Amygdala (tissue), 56 donors: ENCODE results near the gene BOD1L1.

ENCODE experiments used
- DNase-seq, 56 donors: peaks; one replicate each; lab custom pipeline; 2025; lab: John Stamatoyannopoulos, UW

The BOD1L1 gene

DNA sequence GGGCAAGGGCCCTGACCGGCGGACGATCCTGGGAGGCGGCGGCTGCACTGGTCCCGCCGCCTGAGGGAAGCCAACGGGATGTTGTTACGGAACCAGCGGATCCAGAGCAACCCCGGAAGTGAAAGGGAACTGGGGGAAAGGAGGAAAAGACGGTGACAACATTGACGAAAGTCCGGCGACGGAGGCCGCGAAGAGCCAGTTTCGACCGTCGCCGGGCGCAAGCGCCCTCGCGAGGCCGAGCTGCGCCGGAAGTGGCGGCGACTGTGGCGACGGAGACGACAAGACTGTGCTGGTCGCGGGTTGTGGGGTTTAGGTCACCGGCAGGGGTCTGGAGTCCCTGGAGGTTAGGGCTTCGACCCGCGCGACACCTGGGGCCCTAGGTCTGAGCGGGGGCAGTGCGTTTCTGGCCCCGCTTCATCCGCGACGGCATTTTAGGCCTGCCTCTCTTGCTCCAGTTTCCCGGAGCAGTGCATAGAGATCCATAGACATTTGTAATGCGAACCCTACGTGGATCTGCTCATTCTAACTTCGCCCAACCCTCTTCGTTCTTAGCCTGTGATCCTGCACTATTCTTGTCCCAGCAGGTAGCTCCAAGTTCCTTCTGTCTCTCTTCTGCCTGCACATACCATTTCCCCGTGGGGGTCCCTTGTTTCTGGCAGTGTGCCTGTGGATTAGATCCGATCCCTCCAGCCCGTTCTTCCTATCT, at the start of gene BOD1L1:
TSS of gene BOD1L1 (minus strand) at position 120 of the 706 bp plus-strand sequence. CDS start 138 bp downstream, outside the sequence.
- peak; percentile 18 to 96 (median 86) for DNase-seq

- DNase-seq = no peak
Observed at GRCh38 chr4:13674971-13675370, 47.4 kb upstream of the BOD1L1 start.

DNA sequence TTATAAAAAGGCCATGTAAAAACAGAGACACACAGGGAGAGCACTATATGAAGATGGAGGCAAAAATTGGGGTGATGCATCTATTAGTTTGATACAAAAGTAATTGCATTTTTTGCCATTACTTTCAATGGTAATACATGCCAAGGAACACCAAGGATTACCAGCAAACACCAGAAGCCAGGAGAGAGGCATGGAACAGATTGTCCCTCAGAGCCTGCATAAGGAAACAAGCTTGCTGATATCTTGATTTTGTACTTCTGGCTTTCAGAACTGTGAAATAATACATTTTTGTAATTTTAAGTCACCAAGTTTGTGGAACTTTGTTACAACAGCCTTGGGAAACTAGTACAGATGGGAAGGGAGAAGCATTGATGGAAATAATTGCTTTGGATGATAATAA, 45.6 kb upstream of the BOD1L1 start:
- no peak for DNase-seq

DNA sequence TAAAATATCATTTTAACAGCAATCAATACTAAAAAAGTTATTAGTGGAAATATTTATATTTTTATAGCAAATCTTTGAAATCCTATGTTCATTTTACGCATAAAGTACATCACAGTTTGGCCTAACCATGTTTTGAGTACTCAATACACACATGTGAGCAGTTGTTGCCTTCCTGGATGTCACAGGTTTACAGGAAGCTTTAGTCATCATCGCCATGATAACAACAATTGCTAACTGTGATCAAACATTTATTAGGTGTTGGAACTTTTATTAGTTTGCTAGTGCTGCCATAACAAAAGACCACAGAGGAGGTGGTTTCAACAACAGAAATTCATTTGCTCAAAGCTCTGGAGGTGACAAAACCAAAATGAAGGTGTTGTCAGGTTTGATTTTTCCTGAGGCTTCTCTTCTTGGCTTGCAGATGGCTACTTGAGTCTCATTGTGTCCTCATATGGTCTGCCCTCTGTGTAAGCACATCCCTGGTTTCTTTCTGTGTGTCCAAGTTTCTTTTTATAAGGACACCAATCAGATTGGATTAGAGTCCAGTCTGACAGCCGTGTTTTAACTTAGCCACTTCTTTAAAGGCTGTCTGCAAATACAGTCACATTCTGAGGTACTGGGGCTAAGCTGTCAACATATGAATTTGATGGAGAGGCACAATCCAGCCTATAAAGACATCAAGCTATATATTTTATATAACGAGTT, 43.1 kb upstream of the BOD1L1 start:
- DNase-seq = no peak

- no peak for DNase-seq
Observed at GRCh38 chr4:13665701-13666660, 38.5 kb upstream of the BOD1L1 start.

GRCh38 chr4:13659341-13660070, 32.0 kb upstream of the BOD1L1 start:
- no peak for DNase-seq

GRCh38 chr4:13656569-13657405, 29.3 kb upstream of the BOD1L1 start:
- peak in 43 of 56 donors; percentile 2 to 83 (median 26) for DNase-seq

DNA sequence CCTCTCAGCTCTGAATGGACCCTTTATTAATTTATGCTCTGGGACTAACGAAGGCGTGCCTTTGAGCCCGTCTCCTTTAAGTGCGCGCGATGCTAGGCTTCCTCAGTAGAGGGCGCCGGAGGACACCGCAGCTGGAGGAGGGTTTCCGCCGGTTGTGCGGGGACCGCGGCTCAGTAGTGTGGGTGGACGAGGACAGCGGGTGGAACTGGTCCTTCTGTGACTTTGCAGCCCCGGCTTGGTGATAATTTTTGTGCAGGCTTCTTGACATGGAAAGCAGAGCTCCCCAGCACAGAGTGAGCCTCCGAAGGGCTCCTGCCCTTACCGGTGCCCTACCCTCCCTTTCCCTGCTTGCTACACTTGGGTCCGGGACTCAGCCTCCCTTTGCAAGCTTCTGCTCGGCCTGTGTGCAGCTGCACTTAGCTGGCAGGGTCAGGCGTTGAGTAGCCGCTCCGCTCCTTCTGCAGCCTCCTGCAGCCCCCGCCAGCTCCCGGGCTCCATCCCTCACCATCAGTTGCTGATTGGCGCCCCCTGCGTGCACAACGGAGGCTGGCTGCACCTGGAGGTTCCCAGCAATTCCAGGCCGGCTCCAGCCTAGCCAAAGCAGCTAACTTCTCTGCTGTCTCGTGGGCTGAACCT, 26.8 kb upstream of the BOD1L1 start:
- peak; percentile 10 to 89 (median 72) for DNase-seq

- DNase-seq = no peak
Observed at GRCh38 chr4:13653766-13654161, 26.2 kb upstream of the BOD1L1 start.

DNA sequence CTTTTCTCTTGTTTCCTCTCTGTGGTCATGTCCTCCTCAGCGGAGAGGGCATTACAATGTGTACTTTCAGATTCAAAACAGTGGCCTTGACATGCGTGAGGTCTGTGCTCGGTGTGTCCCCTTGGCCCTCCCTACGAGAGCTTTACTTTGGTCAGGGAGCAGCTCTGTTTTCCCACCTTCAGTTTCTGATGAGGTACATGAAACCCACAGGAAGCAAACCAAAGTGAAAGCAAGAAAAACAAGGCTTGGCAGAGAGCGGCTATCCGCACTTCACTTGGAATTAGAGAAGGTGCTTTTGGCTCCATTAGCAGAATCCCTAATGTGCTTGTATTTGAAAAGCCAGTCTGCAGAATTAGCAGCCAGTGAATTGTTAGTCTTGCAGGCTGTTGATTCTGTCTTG, 19.5 kb upstream of the BOD1L1 start:
- no peak for DNase-seq

DNA sequence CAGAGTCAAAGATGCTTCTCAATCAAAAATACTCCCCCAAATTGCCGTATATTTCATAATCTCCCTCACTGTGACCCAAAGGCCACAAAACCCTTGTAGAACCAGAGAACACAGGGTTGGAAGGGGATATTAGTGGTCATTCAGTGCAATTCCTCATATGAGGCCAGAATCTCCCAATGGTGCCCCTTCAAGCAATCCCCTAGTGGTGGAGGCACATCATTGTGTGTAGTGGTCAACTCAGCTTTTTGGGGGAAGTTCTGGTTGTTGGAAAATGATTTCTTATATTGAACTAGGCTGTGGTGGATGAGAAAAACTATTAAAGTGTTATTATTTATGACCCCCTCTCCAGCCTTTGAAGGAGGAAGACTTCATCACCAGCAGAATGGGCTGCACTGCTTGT, 17.6 kb upstream of the BOD1L1 start:
- no peak for DNase-seq

DNA sequence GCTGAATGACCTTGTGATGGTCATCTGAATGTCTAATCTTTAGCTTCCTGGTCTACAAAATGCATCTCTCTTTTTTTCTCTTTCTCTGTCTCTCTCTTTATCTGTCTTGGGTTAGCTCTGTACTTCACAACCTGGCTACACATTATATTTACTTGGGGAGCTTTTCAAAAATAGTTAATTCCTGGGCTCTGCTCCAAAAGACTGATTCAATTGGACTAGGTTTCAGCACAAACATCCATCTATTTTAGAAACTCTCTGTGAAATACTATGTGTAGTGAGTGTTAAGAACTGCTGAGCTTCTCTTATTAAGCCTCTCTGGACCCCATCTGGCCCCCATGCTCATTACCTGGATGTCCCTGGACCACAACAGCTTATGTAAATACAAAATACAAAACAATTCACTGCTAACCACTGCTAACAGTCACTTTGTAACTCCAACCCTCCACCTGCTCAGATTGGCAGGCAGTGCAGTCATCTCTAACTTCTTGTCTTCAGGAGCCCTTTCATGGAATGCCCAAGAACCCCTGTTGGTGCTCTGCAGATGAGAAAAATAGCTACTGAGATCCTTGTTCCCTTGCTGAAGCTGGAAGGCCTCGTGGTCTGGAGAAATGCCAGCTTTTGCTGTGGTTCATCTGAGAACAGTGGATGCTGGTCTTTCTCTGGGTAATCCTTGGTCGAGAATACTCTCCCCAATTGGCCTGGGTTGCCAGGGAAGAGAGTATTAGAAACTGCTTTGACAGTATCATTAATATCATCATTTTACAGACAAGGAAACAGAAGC, 14.8 kb upstream of the BOD1L1 start:
- peak in 26 of 56 donors; percentile 0 to 59 (median 11) for DNase-seq

DNA sequence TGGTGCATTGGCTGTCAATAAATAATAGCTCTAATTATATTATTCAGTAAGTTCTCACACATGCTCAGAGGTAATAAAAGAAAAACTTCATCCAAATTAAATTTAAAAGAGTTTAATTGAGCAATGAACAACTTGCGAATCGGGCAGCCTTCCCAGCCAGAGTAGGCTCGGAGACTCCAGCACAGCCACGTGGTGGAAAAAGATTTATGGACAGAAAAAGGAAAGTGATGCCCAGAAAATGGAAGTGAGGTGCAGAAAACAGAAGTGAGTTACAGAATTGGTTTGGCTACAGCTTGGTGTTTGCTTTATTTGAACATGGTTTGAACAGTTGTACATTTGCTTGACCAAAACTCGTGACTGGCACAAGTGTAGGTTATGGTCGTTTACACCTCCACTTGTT, 13.6 kb upstream of the BOD1L1 start:
- DNase-seq = peak in 32 of 56 donors; percentile 4 to 66 (median 17)

GRCh38 chr4:13640149-13640940, 12.8 kb upstream of the BOD1L1 start:
- DNase-seq = no peak

DNA sequence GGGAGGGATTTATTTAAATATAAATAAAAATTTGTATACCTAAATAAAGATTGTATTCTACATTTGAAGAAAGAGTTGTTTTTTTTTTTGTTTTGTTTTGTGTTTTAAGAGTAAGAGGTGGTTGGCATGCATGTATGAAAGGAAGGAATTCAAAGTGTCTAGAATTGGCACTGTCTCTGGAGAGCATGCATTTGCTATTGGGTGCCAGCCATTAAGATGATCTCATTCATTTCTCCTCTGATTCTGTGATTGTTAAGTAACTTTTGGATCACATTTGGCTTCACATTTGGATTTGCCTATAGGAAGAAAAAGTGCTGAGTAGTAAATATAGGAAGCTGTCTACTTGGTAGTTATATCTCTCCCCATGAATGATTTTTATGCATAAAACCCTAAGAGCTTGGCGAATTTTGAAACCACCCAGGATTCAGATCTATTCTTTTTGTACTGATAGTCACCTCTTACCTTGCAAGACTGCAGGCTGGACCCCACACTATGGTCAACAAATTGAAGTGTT, 7.8 kb upstream of the BOD1L1 start:
- DNase-seq = no peak

DNA sequence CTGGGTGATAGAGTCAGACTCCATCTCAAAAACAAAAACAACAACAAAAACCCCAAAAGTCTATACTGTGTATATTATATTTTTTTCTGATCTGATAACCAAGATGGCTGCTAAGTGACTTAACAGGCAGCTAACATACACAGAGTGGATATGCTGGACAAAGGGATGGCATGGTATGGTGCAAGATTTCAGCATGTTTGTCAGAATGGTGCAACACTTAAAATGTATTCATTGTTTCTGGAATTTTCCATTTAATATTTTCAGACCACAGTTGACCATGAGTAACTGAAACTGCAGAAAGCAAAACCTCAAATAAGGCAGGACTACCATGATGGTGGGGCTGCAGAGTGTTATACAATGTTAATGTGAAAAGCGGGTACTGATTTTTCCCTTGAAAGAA, 6.1 kb upstream of the BOD1L1 start:
- DNase-seq = no peak

DNA sequence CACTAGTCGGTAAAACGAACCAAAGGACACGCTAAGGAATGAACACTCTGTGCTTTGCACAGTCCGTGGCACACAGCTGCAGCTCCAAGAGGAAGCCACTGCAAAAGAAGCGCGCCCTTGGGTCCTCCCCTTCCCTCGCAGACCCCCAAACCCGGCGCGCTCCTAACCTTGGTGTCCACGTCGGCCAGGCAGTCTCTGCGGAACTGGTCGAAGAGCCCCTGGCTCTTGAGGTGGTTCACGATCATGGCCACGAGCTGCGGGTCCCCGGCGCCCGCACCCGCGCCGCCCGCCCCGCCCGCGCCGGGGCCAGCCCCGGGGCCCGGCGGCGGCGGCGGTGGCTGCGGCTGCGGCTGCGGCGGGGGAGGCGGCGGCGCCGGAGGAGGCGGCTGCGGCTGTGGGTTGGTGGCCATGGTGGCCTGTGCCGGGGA, 333 bp downstream of the BOD1L1 start:
- peak in 8 of 56 donors; percentile 3 to 47 (median 33) for DNase-seq
